GM18502 (cell line): ENCODE data around the gene ALDOA.
"Not testable (repeated sequence)": the region's sequence is repeated elsewhere in the genome, so short reads cannot be mapped to it uniquely, and the experiment has no call there.

Experiments used
- ATAC-seq: cut with Tn5 transposase; IDR thresholded peaks from one replicate; pipeline ENCODE4 v1.9.1; 2021; ENCODE audit warnings: mild to moderate bottlenecking; ENCODE audit not compliant: unreplicated experiment, poor library complexity

ALDOA gene

DNA sequence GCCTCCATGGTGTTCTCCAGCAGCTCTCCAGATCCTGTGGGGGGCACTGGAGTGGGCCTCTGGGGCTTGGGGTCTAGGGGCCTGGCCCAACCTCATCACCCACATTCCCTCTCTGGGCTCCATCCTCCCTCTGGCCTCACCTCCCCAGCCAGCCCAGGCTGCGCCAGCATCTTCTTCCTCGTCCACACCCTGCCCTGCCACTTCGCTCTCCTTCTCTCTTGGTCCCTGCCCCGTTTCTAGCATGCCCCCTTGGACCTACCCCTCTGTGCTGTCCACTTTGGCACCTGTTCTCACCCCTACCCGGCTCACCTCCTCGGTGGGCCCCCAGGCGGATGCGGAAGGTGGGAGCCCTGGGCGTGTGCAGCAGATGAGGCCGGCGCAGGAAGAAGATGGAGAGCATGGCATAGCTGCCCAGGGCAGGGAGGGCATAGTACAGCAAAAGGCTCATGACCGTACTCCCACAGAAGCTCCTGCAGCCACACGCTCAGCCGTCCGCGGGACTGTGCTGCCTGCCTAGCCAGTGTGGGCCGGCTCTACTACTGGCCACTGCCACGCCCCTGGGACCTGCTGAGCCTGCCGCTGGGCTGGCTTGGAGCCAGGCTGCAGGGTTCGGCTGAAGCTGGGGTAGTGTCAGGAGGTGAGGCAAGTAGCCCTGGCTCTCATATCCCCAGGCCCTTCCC lies 47.6 kb downstream of the ALDOA start, which contains the start of gene GDPD3:
Gene GDPD3 (minus strand): TSS at position 507 of the 680 bp plus-strand sequence. CDS start 59 bp downstream, at position 448.
- ATAC-seq: no peak

DNA sequence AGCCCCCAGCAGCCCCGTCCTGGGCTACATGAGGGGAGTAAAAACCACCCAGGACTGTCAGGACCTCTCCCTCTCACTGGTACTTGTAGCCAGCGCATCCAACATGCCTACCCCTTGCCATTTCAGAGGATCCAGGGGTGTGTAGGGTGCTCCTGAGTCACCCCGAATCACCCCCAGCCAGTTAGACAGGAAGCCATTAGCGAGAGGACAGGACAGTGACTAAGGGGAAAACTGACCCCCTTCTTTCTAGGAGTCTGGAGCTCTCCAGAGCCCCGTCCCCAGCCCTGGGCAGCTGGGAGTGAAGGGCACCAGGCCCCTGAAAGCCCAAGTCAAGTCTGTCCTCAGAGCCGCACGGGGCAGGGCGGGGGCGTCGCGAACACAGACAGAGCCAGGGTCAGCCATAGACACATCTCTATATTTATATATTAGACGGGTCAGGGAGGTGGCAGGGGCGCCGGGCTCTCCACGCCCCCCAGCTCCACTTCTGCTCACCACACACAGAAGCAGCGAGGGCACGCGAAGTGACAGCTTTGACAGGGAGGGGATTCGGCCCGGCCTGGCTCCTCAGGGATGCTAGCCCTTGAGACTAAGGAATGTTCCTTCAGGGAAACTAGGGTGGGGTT lies 48.3 kb downstream of the ALDOA start:
- ATAC-seq: no peak

- ATAC-seq: no peak
These were observed 48.9 kb downstream of the ALDOA start for GRCh38 chr16:30114411-30114810.

- not testable (repeated sequence) for ATAC-seq
These were observed 49.3 kb downstream of the ALDOA start for GRCh38 chr16:30114833-30115232.

GRCh38 chr16:30115238-30115637 lies 49.7 kb downstream of the ALDOA start:
- no peak for ATAC-seq

GRCh38 chr16:30116291-30117207 lies 51.0 kb downstream of the ALDOA start:
- ATAC-seq: no peak

DNA sequence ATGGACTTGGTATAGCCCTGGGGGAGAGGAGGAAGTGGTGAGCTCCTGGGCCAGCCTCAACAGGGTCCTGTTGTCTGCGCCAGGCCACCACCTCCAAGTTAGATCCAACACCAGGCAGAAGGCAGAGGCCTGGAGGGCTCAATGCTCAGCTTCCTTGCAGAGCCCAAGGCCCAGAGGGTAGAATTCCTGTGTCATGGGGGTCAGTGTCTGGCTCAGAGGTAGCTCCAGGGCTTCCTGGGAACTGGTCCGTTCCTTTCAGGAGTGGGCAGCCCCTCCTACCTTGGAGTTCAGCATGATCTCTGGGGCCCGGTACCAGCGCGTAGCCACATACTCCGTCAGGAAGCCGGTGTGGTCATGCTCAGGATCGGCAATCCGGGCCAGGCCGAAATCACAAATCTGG lies 52.2 kb downstream of the ALDOA start:
- ATAC-seq: no peak

DNA sequence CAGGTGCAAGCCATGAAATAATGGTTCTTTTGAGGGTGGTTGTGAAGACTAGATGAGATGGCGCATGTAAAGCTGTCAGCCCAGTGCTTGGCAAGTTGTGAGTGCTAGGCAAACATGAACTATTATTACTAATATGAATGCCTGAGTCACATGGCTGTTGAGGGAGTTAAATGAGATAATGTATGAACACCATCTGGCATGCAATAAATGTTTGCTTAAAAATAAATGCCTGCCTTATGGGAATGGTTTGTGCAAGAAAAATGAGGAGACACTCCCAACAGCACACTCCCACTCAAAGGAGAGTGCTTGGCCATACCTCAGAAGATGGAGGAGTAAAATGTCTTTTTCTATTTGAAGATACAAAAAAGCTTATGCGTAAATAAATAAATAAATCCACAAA lies 53.9 kb downstream of the ALDOA start:
- no peak for ATAC-seq
